K562 (cell line): ENCODE data around the gene RBPMS2. TPM values are rescaled to one million over a fixed set of nuclear protein-coding genes. Genes with fewer than 3 reads are reported as not detected.
A peak's percentile ranks its signal among the peaks of the same experiment; 100 is the strongest.

ENCODE experiments used
- ATAC-seq: fragments of 200-7000 bp; cut with Tn5 transposase; 3 replicates; pipeline ENCODE4 v1.9.1; 2020; ENCODE audit warnings: moderate library complexity
- BruUV-seq: library from RNA; stranded (reverse); fragments of 400-500 nt; replicated peaks from 2 replicates; lab custom pipeline; 2021; lab: Mats Ljungman, UMichigan
- CTCF ChIA-PET: fragments of 300-600 bp; formaldehyde crosslinking; extraction: SDS; loops from one replicate; lab custom pipeline; 2021; ENCODE audit warnings: low intra/inter-chr PET ratio; lab: Yijun Ruan, JAX
- POLR2A ChIA-PET: fragments of 300-600, 350-650 bp; sonication (Branson Sonifier 250); formaldehyde crosslinking; extraction: SDS; loops from one replicate; lab custom pipeline; 2021; ENCODE audit warnings: antibody characterized with exemption, inconsistent platforms; lab: Yijun Ruan, JAX
- DNase-seq, 4 experiments: peaks; one replicate each; pipeline versions ENCODE4 v3.0.0 to v3.0.0-alpha.2; 2011 to 2018; ENCODE audit warnings: low spot score in 3 of 4, mixed read lengths in 3 of 4; ENCODE audit errors: extremely low read depth in 1 of 4
- FAIRE-seq: peaks from 2 replicates; lab custom pipeline; 2011; peaks lifted over from hg19 to GRCh38; lab: Jason Lieb, UNC
- H2AFZ ChIP-seq: 2 replicates; pipeline ENCODE4 v1.6.0; 2011; ENCODE audit warnings: low read depth, low read length, control low read depth, inconsistent platforms
- H3K27ac ChIP-seq: fragments of 200-600 bp; 3 replicates; pipeline ENCODE4 v1.8.0; 2011; ENCODE audit warnings: low read depth, mild to moderate bottlenecking, control low read depth, inconsistent platforms, low read length, moderate library complexity, mixed read lengths; ENCODE audit errors: extremely low read depth
- H3K27me3 ChIP-seq, 2 experiments: fragments of 300-600 bp in 1 of 2; 2 replicates in 1 of 2; 3 replicates in 1 of 2; pipeline versions ENCODE4 v1.6.0 to v1.8.0; 2011; ENCODE audit warnings: inconsistent platforms in 2 of 2, low read length in 2 of 2, mild to moderate bottlenecking in 1 of 2, mixed read lengths in 1 of 2, moderate library complexity in 1 of 2; ENCODE audit not compliant: control insufficient read depth in 2 of 2, insufficient read depth in 2 of 2
- H3K36me3 ChIP-seq: fragments of 300-600 bp; 3 replicates; pipeline ENCODE4 v1.8.0; 2011; ENCODE audit warnings: mild to moderate bottlenecking, low read length, inconsistent platforms; ENCODE audit not compliant: control insufficient read depth, insufficient read depth
- H3K4me1 ChIP-seq, 2 experiments: fragments of 200-600 bp in 1 of 2; replicated peaks in 1 of 2; 2 replicates in 1 of 2; 3 replicates in 1 of 2; pipeline versions ENCODE4 v1.5.1 to v1.8.0; 2011; ENCODE audit warnings: inconsistent platforms in 2 of 2, low read length in 2 of 2, mild to moderate bottlenecking in 1 of 2, mixed read lengths in 1 of 2, moderate library complexity in 1 of 2; ENCODE audit not compliant: control insufficient read depth in 2 of 2, insufficient read depth in 2 of 2
- H3K4me2 ChIP-seq: 2 replicates; pipeline ENCODE4 v1.6.1; 2011; ENCODE audit warnings: low read length, control low read depth, inconsistent platforms, mixed read lengths; ENCODE audit not compliant: insufficient read depth
- H3K4me3 ChIP-seq: fragments of 200-600 bp; sonication (generic), shearing (Covaris generic); 2 replicates; pipeline ENCODE4 v1.5.1; 2016; ENCODE audit warnings: control low read depth, inconsistent platforms
- H3K79me2 ChIP-seq: fragments of 200-600 bp; 3 replicates; pipeline ENCODE4 v1.8.0; 2011; ENCODE audit warnings: low read length, inconsistent platforms; ENCODE audit not compliant: control insufficient read depth, insufficient read depth
- H3K9ac ChIP-seq, 2 experiments: 2 replicates each; pipeline versions ENCODE4 v1.6.0 to v1.6.1; 2011; ENCODE audit warnings: low read depth in 2 of 2, low read length in 2 of 2, control low read depth in 1 of 2, inconsistent platforms in 1 of 2, mild to moderate bottlenecking in 1 of 2, mixed read lengths in 1 of 2; ENCODE audit not compliant: insufficient read depth in 1 of 2
- H3K9me1 ChIP-seq: one replicate; pipeline ENCODE4 v1.6.0; 2011; ENCODE audit warnings: inconsistent platforms, mild to moderate bottlenecking, low read length, moderate library complexity; ENCODE audit not compliant: control insufficient read depth, insufficient read depth
- H3K9me3 ChIP-seq: replicated peaks from 2 replicates; pipeline ENCODE4 v1.5.1; 2011; ENCODE audit warnings: low read depth, low read length, inconsistent platforms; ENCODE audit not compliant: control insufficient read depth, insufficient read depth
- H4K20me1 ChIP-seq: replicated peaks from 2 replicates; pipeline ENCODE4 v1.6.1; 2011; ENCODE audit warnings: low read length, inconsistent platforms, mixed read lengths; ENCODE audit not compliant: control insufficient read depth, insufficient read depth
- CCNT2 ChIP-seq: IDR thresholded peaks from 2 replicates; pipeline ENCODE4 v1.6.1; 2011; ENCODE audit warnings: borderline replicate concordance, low read depth, mild to moderate bottlenecking, moderate library complexity, mixed read lengths, low read length; ENCODE audit not compliant: insufficient read length; ENCODE audit errors: extremely low read depth
- CTBP1 ChIP-seq: fragments of 450-650 bp; IDR thresholded peaks from 2 replicates; pipeline ENCODE4 v1.6.1; 2016; ENCODE audit warnings: borderline replicate concordance
- EP300 ChIP-seq: IDR thresholded peaks from 2 replicates; pipeline ENCODE4 v1.6.1; 2012; ENCODE audit warnings: low read length, improper control_type of control experiment
- NUFIP1 ChIP-seq: fragments of 450-650 bp; IDR thresholded peaks from 2 replicates; pipeline ENCODE4 v1.6.1; 2018; ENCODE audit not compliant: partially characterized antibody
- RB1 ChIP-seq: fragments of 450-650 bp; IDR thresholded peaks from 2 replicates; pipeline ENCODE4 v1.6.1; 2017; ENCODE audit warnings: low read depth, mild to moderate bottlenecking
- RCOR1 ChIP-seq, 2 experiments: IDR thresholded peaks; 2 replicates each; pipeline ENCODE4 v1.6.1; 2012; ENCODE audit warnings: low read depth in 2 of 2, low read length in 2 of 2, borderline replicate concordance in 1 of 2, improper control_type of control experiment in 1 of 2
- RFX7 ChIP-seq: fragments of 250-450 bp; sonication (Bioruptor Pico); IDR thresholded peaks from 2 replicates; pipeline ENCODE4 v1.5.1; 2021; ENCODE audit warnings: mild to moderate bottlenecking
- U2AF1 ChIP-seq: fragments of 200-400 bp; formaldehyde crosslinking; optimal IDR thresholded peaks from 2 replicates; pipeline ENCODE3; 2017; ENCODE audit warnings: mild to moderate bottlenecking, low read depth, low read length, moderate library complexity
- ZBTB1 ChIP-seq: sonication (generic); formaldehyde crosslinking; IDR thresholded peaks from 2 replicates; pipeline ENCODE4 v1.8.1; 2023; ENCODE audit warnings: missing genetic modification reagents, low read depth, mild to moderate bottlenecking, borderline replicate concordance
- ZEB2 ChIP-seq: fragments of 450-650 bp; IDR thresholded peaks from 2 replicates; pipeline ENCODE4 v1.6.1; 2016
- WGBS: fragments of 100-300 bp; shearing (Covaris generic); methylation state at CpG from one replicate; pipeline ENCODE4 v1.1.6; 2016; ENCODE audit warnings: low coverage, mixed read lengths; ENCODE audit not compliant: insufficient coverage; ENCODE audit errors: missing lambda C conversion rate; 5-methylcytosine and 5-hydroxymethylcytosine counted together
- in situ Hi-C: fragments of 300-500 bp; cut with MboI; formaldehyde crosslinking; loops from 4 replicates; pipeline ENCODE4 v1.15.0; 2018; ENCODE audit warnings: inconsistent platforms, mixed read lengths
- intact Hi-C: fragments of 100-400 bp; cut with micrococcal nuclease; formaldehyde crosslinking; loops from 2 replicates; pipeline ENCODE4 v1.14.2; 2022
- polyA plus RNA-seq, 8 experiments: library from polyadenylated mRNA; depleted of rRNA in 4 of 8; stranded (reverse) in 5 of 8; unstranded in 3 of 8; fragments of >200 nt; fragmentation: Nextera tagmentation in 2 of 8; fragmentation: Illumina TruSeq in 1 of 8; extraction: Ambion mirVana in 2 of 8; extraction: Trizol in 1 of 8; gene quantifications; 2 replicates each; pipeline versions ENCODE4 v1.2.1 to v1.2.3, GENCODE V29; 2011 to 2014; ENCODE audit warnings: inconsistent platforms in 1 of 8, missing spikeins in 1 of 8
- total RNA-seq, 7 experiments: library from RNA; depleted of rRNA in 6 of 7; stranded (reverse); fragments of >200 nt in 6 of 7; fragmentation: Illumina TruSeq in 2 of 7; extraction: Trizol in 2 of 7; gene quantifications; 2 replicates each; pipeline versions ENCODE4 v1.2.1 to v1.2.3, GENCODE V29; 2011 to 2021; ENCODE audit warnings: low replicate concordance in 1 of 7
- TF ChIP-seq, protein P1 (sequence below): sonication (generic); formaldehyde crosslinking; IDR thresholded peaks from 2 replicates; pipeline ENCODE4 v1.8.0; 2022; ENCODE audit warnings: mild to moderate bottlenecking, missing genetic modification reagents
- TF ChIP-seq, protein P2 (sequence below): sonication (generic); formaldehyde crosslinking; IDR thresholded peaks from 2 replicates; pipeline ENCODE4 v1.8.0; 2023; ENCODE audit warnings: missing genetic modification reagents, mild to moderate bottlenecking, borderline replicate concordance

Gene RBPMS2
- total and polyA plus RNA-seq, 9 of the 15 experiments (the other 6 are each of a cell fraction or from before 2014, with no cell fraction given): 0.11 to 2.6 (median 0.37) TPM; not detected in 1

DNA sequence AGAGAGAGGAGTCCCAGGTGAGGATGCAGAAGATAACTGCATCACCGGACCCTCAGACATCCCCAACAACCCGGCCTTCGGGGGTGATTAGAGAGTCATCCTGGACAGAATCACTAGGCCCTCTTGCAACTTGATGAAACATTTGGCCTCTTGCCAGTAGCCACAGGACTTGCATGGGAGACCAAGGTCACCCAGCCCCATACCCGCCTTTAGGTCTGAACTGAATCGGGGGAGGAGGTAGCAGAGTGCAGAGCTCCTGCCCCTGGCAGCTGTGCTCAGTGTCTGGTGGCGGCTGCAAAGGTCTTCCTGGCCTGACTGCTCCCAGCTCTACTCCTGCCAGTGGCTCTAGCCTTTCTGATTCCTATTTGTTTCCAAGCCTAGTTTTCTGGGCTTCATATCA lies 37.7 kb upstream of the RBPMS2 start:
- DNase-seq (peak in 1 of 4 experiments; percentile 67), ATAC-seq (peak; percentile 63), FAIRE-seq (peak; percentile 35)
- WGBS: 4% methylated on average over 6 of the region's 6 CpGs
- intact Hi-C loops (loop anchor here (10.0 kb wide), 1 partner anchor 92 kb away; no protein-coding TSS in a partner anchor), in situ Hi-C loops (loop anchor here (5.0 kb wide), 1 partner anchor 81 kb away; no protein-coding TSS in a partner anchor)
- Histone ChIP-seq H3K9me1 (peaks cover 4% of the 10 kb centered on the region), H3K36me3 (peaks cover 7% of the 10 kb centered on the region; the same call in 1 of the 3 replicates), H2AFZ (no peak overlapping the region), H3K4me3 (no peak overlapping the region), H3K27ac (no peak overlapping the region), H4K20me1 (no peaks in the 10 kb centered on the region), H3K4me2 (no peak overlapping the region), H3K79me2 (no peaks in the 10 kb centered on the region), H3K27me3 (peaks cover 2 to 7% of the 10 kb centered on the region in 2 experiments; a peak in 2 of 5 replicates), H3K9me3 (no peaks in the 10 kb centered on the region), H3K4me1 (peaks cover 13% of the 10 kb centered on the region in 2 experiments), H3K9ac (peak overlapping the region in 1 of 2 experiments; percentile 55; a peak in 1 of 4 replicates)
- ChIA-PET POLR2A (interaction anchor here (0.6 to 1.3 kb wide), 2 partner anchors 11 to 118 kb away, joined by 3 to 7 read pairs; no protein-coding TSS in a partner anchor), CTCF (no interaction called here)
- BruUV-seq: no TSS peak
- TF ChIP-seq ZBTB1: no peak
- no peak for TF ChIP-seq CCNT2
- no peak for TF ChIP-seq U2AF1
- TF ChIP-seq, protein P1, sequence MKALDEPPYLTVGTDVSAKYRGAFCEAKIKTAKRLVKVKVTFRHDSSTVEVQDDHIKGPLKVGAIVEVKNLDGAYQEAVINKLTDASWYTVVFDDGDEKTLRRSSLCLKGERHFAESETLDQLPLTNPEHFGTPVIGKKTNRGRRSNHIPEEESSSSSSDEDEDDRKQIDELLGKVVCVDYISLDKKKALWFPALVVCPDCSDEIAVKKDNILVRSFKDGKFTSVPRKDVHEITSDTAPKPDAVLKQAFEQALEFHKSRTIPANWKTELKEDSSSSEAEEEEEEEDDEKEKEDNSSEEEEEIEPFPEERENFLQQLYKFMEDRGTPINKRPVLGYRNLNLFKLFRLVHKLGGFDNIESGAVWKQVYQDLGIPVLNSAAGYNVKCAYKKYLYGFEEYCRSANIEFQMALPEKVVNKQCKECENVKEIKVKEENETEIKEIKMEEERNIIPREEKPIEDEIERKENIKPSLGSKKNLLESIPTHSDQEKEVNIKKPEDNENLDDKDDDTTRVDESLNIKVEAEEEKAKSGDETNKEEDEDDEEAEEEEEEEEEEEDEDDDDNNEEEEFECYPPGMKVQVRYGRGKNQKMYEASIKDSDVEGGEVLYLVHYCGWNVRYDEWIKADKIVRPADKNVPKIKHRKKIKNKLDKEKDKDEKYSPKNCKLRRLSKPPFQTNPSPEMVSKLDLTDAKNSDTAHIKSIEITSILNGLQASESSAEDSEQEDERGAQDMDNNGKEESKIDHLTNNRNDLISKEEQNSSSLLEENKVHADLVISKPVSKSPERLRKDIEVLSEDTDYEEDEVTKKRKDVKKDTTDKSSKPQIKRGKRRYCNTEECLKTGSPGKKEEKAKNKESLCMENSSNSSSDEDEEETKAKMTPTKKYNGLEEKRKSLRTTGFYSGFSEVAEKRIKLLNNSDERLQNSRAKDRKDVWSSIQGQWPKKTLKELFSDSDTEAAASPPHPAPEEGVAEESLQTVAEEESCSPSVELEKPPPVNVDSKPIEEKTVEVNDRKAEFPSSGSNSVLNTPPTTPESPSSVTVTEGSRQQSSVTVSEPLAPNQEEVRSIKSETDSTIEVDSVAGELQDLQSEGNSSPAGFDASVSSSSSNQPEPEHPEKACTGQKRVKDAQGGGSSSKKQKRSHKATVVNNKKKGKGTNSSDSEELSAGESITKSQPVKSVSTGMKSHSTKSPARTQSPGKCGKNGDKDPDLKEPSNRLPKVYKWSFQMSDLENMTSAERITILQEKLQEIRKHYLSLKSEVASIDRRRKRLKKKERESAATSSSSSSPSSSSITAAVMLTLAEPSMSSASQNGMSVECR (CRISPR knock-in tag): no peak
- no peak for TF ChIP-seq RB1
- peak; percentile 46; the same call in 1 of the 2 replicates for TF ChIP-seq ZEB2
- TF ChIP-seq, protein P2, sequence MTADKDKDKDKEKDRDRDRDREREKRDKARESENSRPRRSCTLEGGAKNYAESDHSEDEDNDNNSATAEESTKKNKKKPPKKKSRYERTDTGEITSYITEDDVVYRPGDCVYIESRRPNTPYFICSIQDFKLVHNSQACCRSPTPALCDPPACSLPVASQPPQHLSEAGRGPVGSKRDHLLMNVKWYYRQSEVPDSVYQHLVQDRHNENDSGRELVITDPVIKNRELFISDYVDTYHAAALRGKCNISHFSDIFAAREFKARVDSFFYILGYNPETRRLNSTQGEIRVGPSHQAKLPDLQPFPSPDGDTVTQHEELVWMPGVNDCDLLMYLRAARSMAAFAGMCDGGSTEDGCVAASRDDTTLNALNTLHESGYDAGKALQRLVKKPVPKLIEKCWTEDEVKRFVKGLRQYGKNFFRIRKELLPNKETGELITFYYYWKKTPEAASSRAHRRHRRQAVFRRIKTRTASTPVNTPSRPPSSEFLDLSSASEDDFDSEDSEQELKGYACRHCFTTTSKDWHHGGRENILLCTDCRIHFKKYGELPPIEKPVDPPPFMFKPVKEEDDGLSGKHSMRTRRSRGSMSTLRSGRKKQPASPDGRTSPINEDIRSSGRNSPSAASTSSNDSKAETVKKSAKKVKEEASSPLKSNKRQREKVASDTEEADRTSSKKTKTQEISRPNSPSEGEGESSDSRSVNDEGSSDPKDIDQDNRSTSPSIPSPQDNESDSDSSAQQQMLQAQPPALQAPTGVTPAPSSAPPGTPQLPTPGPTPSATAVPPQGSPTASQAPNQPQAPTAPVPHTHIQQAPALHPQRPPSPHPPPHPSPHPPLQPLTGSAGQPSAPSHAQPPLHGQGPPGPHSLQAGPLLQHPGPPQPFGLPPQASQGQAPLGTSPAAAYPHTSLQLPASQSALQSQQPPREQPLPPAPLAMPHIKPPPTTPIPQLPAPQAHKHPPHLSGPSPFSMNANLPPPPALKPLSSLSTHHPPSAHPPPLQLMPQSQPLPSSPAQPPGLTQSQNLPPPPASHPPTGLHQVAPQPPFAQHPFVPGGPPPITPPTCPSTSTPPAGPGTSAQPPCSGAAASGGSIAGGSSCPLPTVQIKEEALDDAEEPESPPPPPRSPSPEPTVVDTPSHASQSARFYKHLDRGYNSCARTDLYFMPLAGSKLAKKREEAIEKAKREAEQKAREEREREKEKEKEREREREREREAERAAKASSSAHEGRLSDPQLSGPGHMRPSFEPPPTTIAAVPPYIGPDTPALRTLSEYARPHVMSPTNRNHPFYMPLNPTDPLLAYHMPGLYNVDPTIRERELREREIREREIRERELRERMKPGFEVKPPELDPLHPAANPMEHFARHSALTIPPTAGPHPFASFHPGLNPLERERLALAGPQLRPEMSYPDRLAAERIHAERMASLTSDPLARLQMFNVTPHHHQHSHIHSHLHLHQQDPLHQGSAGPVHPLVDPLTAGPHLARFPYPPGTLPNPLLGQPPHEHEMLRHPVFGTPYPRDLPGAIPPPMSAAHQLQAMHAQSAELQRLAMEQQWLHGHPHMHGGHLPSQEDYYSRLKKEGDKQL (CRISPR knock-in tag): no peak
- no peak for TF ChIP-seq NUFIP1
- peak in 1 of 2 experiments; percentile 46; a peak in 1 of 4 replicates for TF ChIP-seq RCOR1 (IDR thresholded peaks at IDR 0.05; ENCODE audit: borderline replicate concordance in 1 of 2, low read depth in 2 of 2, low read length in 2 of 2)
- TF ChIP-seq EP300: no peak
- peak; percentile 75; the same call in 1 of the 2 replicates for TF ChIP-seq CTBP1
- TF ChIP-seq RFX7 (CRISPR knock-in tag): no peak
